B cell (primary cell): Measurements from ENCODE around the gene NEGR1.

Experiments
- EZH2 ChIP-seq: IDR thresholded peaks from 2 replicates; pipeline ENCODE4 v1.6.1; 2012; ENCODE audit warnings: borderline replicate concordance, low read depth, mild to moderate bottlenecking, moderate library complexity, low read length; ENCODE audit not compliant: insufficient read depth, poor library complexity, severe bottlenecking
- TF ChIP-seq, protein P1 (sequence below): fragments of 200-600 bp; IDR thresholded peaks from one replicate; pipeline ENCODE4 v1.8.0; 2022; ENCODE audit warnings: antibody characterized with exemption, mild to moderate bottlenecking

DNA sequence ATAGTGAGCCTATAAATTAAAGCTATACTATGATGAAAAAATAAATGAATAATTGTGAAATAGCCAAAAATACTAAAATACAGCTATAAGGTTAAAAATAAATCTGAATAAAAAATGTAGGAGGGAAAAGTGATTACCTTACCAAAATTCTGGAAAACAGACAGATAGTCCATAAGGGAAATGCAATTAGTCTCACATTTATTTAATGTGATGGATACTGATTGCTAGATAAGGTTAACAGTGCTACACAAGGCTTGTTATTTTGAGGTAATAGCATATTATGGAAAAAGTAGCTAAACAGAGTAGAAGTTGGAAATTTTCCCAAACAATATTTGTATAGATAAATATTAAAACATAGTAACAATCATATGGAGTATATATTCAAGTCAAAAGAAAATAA is 413.0 kb downstream of the NEGR1 start:
- TF ChIP-seq, protein P1, sequence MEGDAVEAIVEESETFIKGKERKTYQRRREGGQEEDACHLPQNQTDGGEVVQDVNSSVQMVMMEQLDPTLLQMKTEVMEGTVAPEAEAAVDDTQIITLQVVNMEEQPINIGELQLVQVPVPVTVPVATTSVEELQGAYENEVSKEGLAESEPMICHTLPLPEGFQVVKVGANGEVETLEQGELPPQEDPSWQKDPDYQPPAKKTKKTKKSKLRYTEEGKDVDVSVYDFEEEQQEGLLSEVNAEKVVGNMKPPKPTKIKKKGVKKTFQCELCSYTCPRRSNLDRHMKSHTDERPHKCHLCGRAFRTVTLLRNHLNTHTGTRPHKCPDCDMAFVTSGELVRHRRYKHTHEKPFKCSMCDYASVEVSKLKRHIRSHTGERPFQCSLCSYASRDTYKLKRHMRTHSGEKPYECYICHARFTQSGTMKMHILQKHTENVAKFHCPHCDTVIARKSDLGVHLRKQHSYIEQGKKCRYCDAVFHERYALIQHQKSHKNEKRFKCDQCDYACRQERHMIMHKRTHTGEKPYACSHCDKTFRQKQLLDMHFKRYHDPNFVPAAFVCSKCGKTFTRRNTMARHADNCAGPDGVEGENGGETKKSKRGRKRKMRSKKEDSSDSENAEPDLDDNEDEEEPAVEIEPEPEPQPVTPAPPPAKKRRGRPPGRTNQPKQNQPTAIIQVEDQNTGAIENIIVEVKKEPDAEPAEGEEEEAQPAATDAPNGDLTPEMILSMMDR, result no peak
- no peak for TF ChIP-seq EZH2
